ENCODE results near the gene HOATZ.
A peak's percentile ranks its signal among the peaks of the same experiment; 100 is the strongest.

Gene HOATZ

GRCh38 chr11:111586388-111586831 lies 71.8 kb downstream of the HOATZ start:
- no peak overlapping the region for H3K4me3 ChIP-seq (ENCODE audit: low read length)
- peak; percentile 73 for TF ChIP-seq CTCF (conservative IDR thresholded peaks at IDR 0.05; ENCODE audit: low read length)
- peak; percentile 56 for DNase-seq (ENCODE audit: low read depth)

Data from AG10803 (cell line).